Measurements from ENCODE around the gene NWD2.

The NWD2 gene

GRCh38 chr4:37471971-37472370 is 227.4 kb downstream of the NWD2 start:
- H3K27me3 ChIP-seq (ENCODE audit: low read length), result no peaks in the 10 kb centered on the region
- TF ChIP-seq EZH2phosphoT487 (conservative IDR thresholded peaks at IDR 0.05; ENCODE audit: low read length) (no peak), CTCF (IDR thresholded peaks at IDR 0.05; ENCODE audit: insufficient read depth, low read length, poor library complexity, severe bottlenecking) (no peak)
- no peaks in the 10 kb centered on the region for H3K9me2 ChIP-seq (replicated peaks; ENCODE audit: insufficient read depth, low read length)
- no peaks in the 10 kb centered on the region for H3K36me3 ChIP-seq (ENCODE audit: low read length)
- H2AFZ ChIP-seq (ENCODE audit: low read depth, low read length, severe bottlenecking), result no peak overlapping the region
- H3K79me2 ChIP-seq (ENCODE audit: insufficient read depth, low read length), result no peaks in the 10 kb centered on the region
- no peak overlapping the region for H3K4me2 ChIP-seq (ENCODE audit: low read depth, low read length, poor library complexity, severe bottlenecking)
- no peak overlapping the region for H3K4me3 ChIP-seq (ENCODE audit: insufficient read depth, low read length, poor library complexity, severe bottlenecking)
- no peaks in the 10 kb centered on the region for H3F3A ChIP-seq (ENCODE audit: insufficient read depth)
- H3K27ac ChIP-seq (ENCODE audit: low read depth, low read length), result no peak overlapping the region
- H3K9ac ChIP-seq (ENCODE audit: low read length), result no peak overlapping the region
- no peaks in the 10 kb centered on the region for H4K20me1 ChIP-seq (ENCODE audit: low read depth, low read length)
- no peaks in the 10 kb centered on the region for H3K9me3 ChIP-seq (ENCODE audit: insufficient read depth, low read length)

GRCh38 chr4:37473807-37474206 is 229.3 kb downstream of the NWD2 start:
- no peaks in the 10 kb centered on the region for H3K27me3 ChIP-seq (ENCODE audit: low read length)
- H3K9me2 ChIP-seq (replicated peaks; ENCODE audit: insufficient read depth, low read length), result no peaks in the 10 kb centered on the region
- no peak overlapping the region for H3K27ac ChIP-seq (ENCODE audit: low read depth, low read length)
- no peaks in the 10 kb centered on the region for H3K9me3 ChIP-seq (ENCODE audit: insufficient read depth, low read length)
- H3K4me2 ChIP-seq (ENCODE audit: low read depth, low read length, poor library complexity, severe bottlenecking), result no peak overlapping the region
- no peaks in the 10 kb centered on the region for H3K36me3 ChIP-seq (ENCODE audit: low read length)
- no peak overlapping the region for H3K9ac ChIP-seq (ENCODE audit: low read length)
- H2AFZ ChIP-seq (ENCODE audit: low read depth, low read length, severe bottlenecking), result no peak overlapping the region
- H3K79me2 ChIP-seq (ENCODE audit: insufficient read depth, low read length), result no peaks in the 10 kb centered on the region
- no peaks in the 10 kb centered on the region for H3F3A ChIP-seq (ENCODE audit: insufficient read depth)
- no peak for TF ChIP-seq EZH2phosphoT487 (conservative IDR thresholded peaks at IDR 0.05; ENCODE audit: low read length)
- TF ChIP-seq CTCF (IDR thresholded peaks at IDR 0.05; ENCODE audit: insufficient read depth, low read length, poor library complexity, severe bottlenecking), result no peak
- no peaks in the 10 kb centered on the region for H4K20me1 ChIP-seq (ENCODE audit: low read depth, low read length)
- no peak overlapping the region for H3K4me3 ChIP-seq (ENCODE audit: insufficient read depth, low read length, poor library complexity, severe bottlenecking)

- Histone ChIP-seq H2AFZ (ENCODE audit: low read depth, low read length, severe bottlenecking) (no peak overlapping the region), H4K20me1 (ENCODE audit: low read depth, low read length) (no peaks in the 10 kb centered on the region), H3K27me3 (ENCODE audit: low read length) (no peaks in the 10 kb centered on the region), H3K36me3 (ENCODE audit: low read length) (no peaks in the 10 kb centered on the region), H3K4me3 (ENCODE audit: insufficient read depth, low read length, poor library complexity, severe bottlenecking) (no peak overlapping the region), H3K9ac (ENCODE audit: low read length) (no peak overlapping the region), H3K9me3 (ENCODE audit: insufficient read depth, low read length) (no peaks in the 10 kb centered on the region), H3K4me2 (ENCODE audit: low read depth, low read length, poor library complexity, severe bottlenecking) (no peak overlapping the region), H3K27ac (ENCODE audit: low read depth, low read length) (no peak overlapping the region), H3F3A (ENCODE audit: insufficient read depth) (no peaks in the 10 kb centered on the region), H3K79me2 (ENCODE audit: insufficient read depth, low read length) (no peaks in the 10 kb centered on the region), H3K9me2 (replicated peaks; ENCODE audit: insufficient read depth, low read length) (no peaks in the 10 kb centered on the region)
- no peak for TF ChIP-seq CTCF (IDR thresholded peaks at IDR 0.05; ENCODE audit: insufficient read depth, low read length, poor library complexity, severe bottlenecking)
These were observed 230.5 kb downstream of the NWD2 start for GRCh38 chr4:37475087-37475486.

GRCh38 chr4:37475776-37476175 is 231.2 kb downstream of the NWD2 start:
- no peak for TF ChIP-seq CTCF (IDR thresholded peaks at IDR 0.05; ENCODE audit: insufficient read depth, low read length, poor library complexity, severe bottlenecking)
- TF ChIP-seq EZH2phosphoT487 (conservative IDR thresholded peaks at IDR 0.05; ENCODE audit: low read length), result no peak
- Histone ChIP-seq H3K36me3 (ENCODE audit: low read length) (no peaks in the 10 kb centered on the region), H3K4me3 (ENCODE audit: insufficient read depth, low read length, poor library complexity, severe bottlenecking) (no peak overlapping the region), H3F3A (ENCODE audit: insufficient read depth) (no peaks in the 10 kb centered on the region), H3K27ac (ENCODE audit: low read depth, low read length) (no peak overlapping the region), H3K9me2 (replicated peaks; ENCODE audit: insufficient read depth, low read length) (no peaks in the 10 kb centered on the region), H4K20me1 (ENCODE audit: low read depth, low read length) (no peaks in the 10 kb centered on the region), H2AFZ (ENCODE audit: low read depth, low read length, severe bottlenecking) (no peak overlapping the region), H3K4me2 (ENCODE audit: low read depth, low read length, poor library complexity, severe bottlenecking) (no peak overlapping the region), H3K79me2 (ENCODE audit: insufficient read depth, low read length) (no peaks in the 10 kb centered on the region), H3K27me3 (ENCODE audit: low read length) (no peaks in the 10 kb centered on the region), H3K9me3 (ENCODE audit: insufficient read depth, low read length) (no peaks in the 10 kb centered on the region), H3K9ac (ENCODE audit: low read length) (no peak overlapping the region)

All from SU-DHL-6 (cell line).